HepG2 (cell line): Measurements from ENCODE around the gene CTU2. TPM values are rescaled to one million over a fixed set of nuclear protein-coding genes. Genes with fewer than 3 reads are reported as not detected.

Experiments
- CENPX ChIP-seq: sonication (generic); formaldehyde crosslinking; IDR thresholded peaks from 2 replicates; pipeline ENCODE4 v1.9.0; 2021; ENCODE audit warnings: mild to moderate bottlenecking, missing genetic modification reagents, moderate library complexity
- CHCHD3 ChIP-seq: sonication (generic); formaldehyde crosslinking; IDR thresholded peaks from 2 replicates; pipeline ENCODE4 v1.8.0; 2022; ENCODE audit warnings: mild to moderate bottlenecking, missing genetic modification reagents, moderate library complexity
- DR1 ChIP-seq: sonication (generic); formaldehyde crosslinking; IDR thresholded peaks from 2 replicates; pipeline ENCODE4 v1.8.0; 2021; ENCODE audit warnings: mild to moderate bottlenecking, missing genetic modification reagents, inconsistent platforms
- HOXA7 ChIP-seq: sonication (generic); formaldehyde crosslinking; IDR thresholded peaks from 2 replicates; pipeline ENCODE4 v1.8.1; 2022; ENCODE audit warnings: mild to moderate bottlenecking, missing genetic modification reagents, moderate library complexity
- IKZF4 ChIP-seq: sonication (generic); formaldehyde crosslinking; IDR thresholded peaks from 2 replicates; pipeline ENCODE4 v1.5.1; 2020; ENCODE audit warnings: borderline replicate concordance, mild to moderate bottlenecking, low read depth, missing genetic modification reagents; ENCODE audit errors: not compliant biosample characterization
- MXI1 ChIP-seq: IDR thresholded peaks from 3 replicates; pipeline ENCODE4 v1.6.1; 2012; ENCODE audit warnings: low read depth, low read length, inconsistent platforms, borderline replicate concordance
- NFYC ChIP-seq: IDR thresholded peaks from 2 replicates; pipeline ENCODE4 v1.6.1; 2016; ENCODE audit warnings: missing genetic modification reagents, missing compliant biosample characterization
- NR2C2 ChIP-seq: sonication (generic); formaldehyde crosslinking; IDR thresholded peaks from 2 replicates; pipeline ENCODE4 v1.4.0; 2020; ENCODE audit warnings: missing genetic modification reagents, mild to moderate bottlenecking, moderate library complexity, borderline replicate concordance
- SIX1 ChIP-seq: sonication (generic); formaldehyde crosslinking; IDR thresholded peaks from 2 replicates; pipeline ENCODE4 v1.4.0; 2020; ENCODE audit warnings: missing genetic modification reagents, borderline replicate concordance
- SMARCC2 ChIP-seq: fragments of 450-650 bp; IDR thresholded peaks from 2 replicates; pipeline ENCODE4 v1.6.1; 2017; ENCODE audit warnings: antibody characterized with exemption, mild to moderate bottlenecking
- SMYD3 ChIP-seq: sonication (generic); formaldehyde crosslinking; IDR thresholded peaks from 2 replicates; pipeline ENCODE4 v1.8.1; 2023; ENCODE audit warnings: mild to moderate bottlenecking, missing genetic modification reagents
- SPEN ChIP-seq: sonication (generic); formaldehyde crosslinking; IDR thresholded peaks from 2 replicates; pipeline ENCODE4 v1.5.1; 2020; ENCODE audit warnings: low read depth, mild to moderate bottlenecking, missing genetic modification reagents
- TGIF2 ChIP-seq: IDR thresholded peaks from 2 replicates; pipeline ENCODE4 v1.6.1; 2016; ENCODE audit warnings: control low read depth, missing compliant biosample characterization
- TOE1 ChIP-seq: sonication (generic); formaldehyde crosslinking; IDR thresholded peaks from 2 replicates; pipeline ENCODE4 v1.4.0; 2020; ENCODE audit warnings: mild to moderate bottlenecking, missing genetic modification reagents
- ZIK1 ChIP-seq: sonication (generic); formaldehyde crosslinking; IDR thresholded peaks from 2 replicates; pipeline ENCODE4 v1.5.0; 2020; ENCODE audit warnings: mild to moderate bottlenecking, low read depth, missing genetic modification reagents, borderline replicate concordance
- ZMYM3 ChIP-seq: sonication (generic); formaldehyde crosslinking; IDR thresholded peaks from 2 replicates; pipeline ENCODE4 v1.5.1; 2020; ENCODE audit warnings: mild to moderate bottlenecking, missing genetic modification reagents
- ZNF33A ChIP-seq: sonication (generic); formaldehyde crosslinking; IDR thresholded peaks from 2 replicates; pipeline ENCODE4 v1.5.1; 2020; ENCODE audit warnings: missing genetic modification reagents, mild to moderate bottlenecking, moderate library complexity, borderline replicate concordance
- ZNF432 ChIP-seq: sonication (generic); formaldehyde crosslinking; IDR thresholded peaks from 2 replicates; pipeline ENCODE4 v1.5.0; 2020; ENCODE audit warnings: missing genetic modification reagents, mild to moderate bottlenecking, borderline replicate concordance
- ZNF766 ChIP-seq: sonication (generic); formaldehyde crosslinking; IDR thresholded peaks from 2 replicates; pipeline ENCODE4 v1.5.0; 2020; ENCODE audit warnings: missing genetic modification reagents, borderline replicate concordance
- ZNF775 ChIP-seq: sonication (generic); formaldehyde crosslinking; IDR thresholded peaks from 2 replicates; pipeline ENCODE4 v1.4.0; 2020; ENCODE audit warnings: missing genetic modification reagents, mild to moderate bottlenecking, moderate library complexity, borderline replicate concordance
- polyA plus RNA-seq, 8 experiments: library from polyadenylated mRNA; depleted of rRNA in 3 of 8; stranded (reverse) in 7 of 8; unstranded in 1 of 8; fragments of >200 nt; fragmentation: Illumina TruSeq in 4 of 8; extraction: Trizol in 4 of 8; gene quantifications; 2 replicates each; pipeline versions ENCODE4 v1.2.1 to v1.2.3, GENCODE V29; 2011 to 2016; ENCODE audit warnings: low read depth in 4 of 8, missing spikeins in 1 of 8, mixed read lengths in 1 of 8; ENCODE audit not compliant: insufficient read depth in 1 of 8
- total RNA-seq, 5 experiments: library from RNA; depleted of rRNA; stranded (reverse); fragments of >200 nt; fragmentation: Illumina TruSeq; extraction: Trizol; gene quantifications; 2 replicates each; pipeline ENCODE4 v1.2.3, GENCODE V29; 2016; ENCODE audit warnings: low read depth in 1 of 5
- TF ChIP-seq, protein P1 (sequence below): sonication (generic); formaldehyde crosslinking; IDR thresholded peaks from 2 replicates; pipeline ENCODE4 v1.5.0; 2020; ENCODE audit warnings: mild to moderate bottlenecking, missing genetic modification reagents, moderate library complexity
- TF ChIP-seq, protein P2 (sequence below): IDR thresholded peaks from 2 replicates; pipeline ENCODE4 v1.6.1; 2012; ENCODE audit warnings: inconsistent platforms
- TF ChIP-seq, protein P3 (sequence below), 2 experiments: sonication (generic) in 1 of 2; formaldehyde crosslinking in 1 of 2; IDR thresholded peaks; 2 replicates each; pipeline versions ENCODE4 v1.5.1 to v1.6.1; 2011 to 2020; ENCODE audit warnings: borderline replicate concordance in 1 of 2, low read depth in 1 of 2, low read length in 1 of 2, mild to moderate bottlenecking in 1 of 2, missing genetic modification reagents in 1 of 2, moderate library complexity in 1 of 2
- TF ChIP-seq, protein P4 (sequence below): IDR thresholded peaks from 2 replicates; pipeline ENCODE4 v1.6.1; 2018; ENCODE audit warnings: missing genetic modification reagents

The CTU2 gene
- total and polyA plus RNA-seq, 2 of the 13 experiments (the other 11 are each of a cell fraction or from before 2014, with no cell fraction given), result 13.3 to 21.9 TPM

DNA sequence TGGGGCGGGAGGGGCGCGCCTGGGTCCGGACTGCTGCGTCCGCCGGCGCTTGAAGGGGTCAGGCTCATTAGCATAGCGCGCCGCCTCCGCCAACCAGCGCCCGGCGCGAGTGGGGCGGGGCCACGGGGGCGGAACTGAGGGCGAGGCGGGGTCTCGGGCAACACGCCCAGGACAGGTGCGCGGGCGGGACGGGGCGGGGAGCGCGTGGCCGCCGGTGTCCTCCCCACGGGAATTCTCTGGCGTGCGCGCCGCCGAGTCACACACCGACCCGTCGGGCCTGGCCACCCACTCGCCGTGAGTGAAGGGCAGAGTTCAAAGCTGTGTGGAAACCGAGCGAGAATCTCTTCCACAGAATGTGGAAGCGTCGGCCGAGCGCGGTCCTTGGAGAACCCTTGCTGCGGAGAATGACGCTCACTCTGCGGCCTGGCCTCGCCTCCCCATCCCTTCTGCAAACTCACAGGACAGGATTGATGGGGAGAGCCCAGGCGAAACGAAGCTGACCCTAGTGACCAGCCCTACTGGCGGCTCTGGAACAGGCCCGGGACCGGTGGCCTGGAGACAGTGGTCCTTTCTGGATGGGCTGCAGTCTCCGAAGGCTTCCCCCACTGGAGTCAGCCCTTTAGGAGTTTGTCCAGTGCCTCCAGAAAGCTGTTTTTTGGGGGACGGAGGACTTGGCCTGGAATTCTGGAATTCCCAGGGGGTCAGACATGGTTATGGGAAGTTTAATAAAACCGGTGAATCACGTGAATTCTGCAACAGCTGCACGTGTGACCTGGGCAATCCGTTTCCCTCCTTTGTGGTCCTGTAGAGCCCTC, 19.7 kb upstream of the CTU2 start, which contains the start of gene SNAI3 (continued):
- TF ChIP-seq, protein P1, sequence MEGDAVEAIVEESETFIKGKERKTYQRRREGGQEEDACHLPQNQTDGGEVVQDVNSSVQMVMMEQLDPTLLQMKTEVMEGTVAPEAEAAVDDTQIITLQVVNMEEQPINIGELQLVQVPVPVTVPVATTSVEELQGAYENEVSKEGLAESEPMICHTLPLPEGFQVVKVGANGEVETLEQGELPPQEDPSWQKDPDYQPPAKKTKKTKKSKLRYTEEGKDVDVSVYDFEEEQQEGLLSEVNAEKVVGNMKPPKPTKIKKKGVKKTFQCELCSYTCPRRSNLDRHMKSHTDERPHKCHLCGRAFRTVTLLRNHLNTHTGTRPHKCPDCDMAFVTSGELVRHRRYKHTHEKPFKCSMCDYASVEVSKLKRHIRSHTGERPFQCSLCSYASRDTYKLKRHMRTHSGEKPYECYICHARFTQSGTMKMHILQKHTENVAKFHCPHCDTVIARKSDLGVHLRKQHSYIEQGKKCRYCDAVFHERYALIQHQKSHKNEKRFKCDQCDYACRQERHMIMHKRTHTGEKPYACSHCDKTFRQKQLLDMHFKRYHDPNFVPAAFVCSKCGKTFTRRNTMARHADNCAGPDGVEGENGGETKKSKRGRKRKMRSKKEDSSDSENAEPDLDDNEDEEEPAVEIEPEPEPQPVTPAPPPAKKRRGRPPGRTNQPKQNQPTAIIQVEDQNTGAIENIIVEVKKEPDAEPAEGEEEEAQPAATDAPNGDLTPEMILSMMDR (CRISPR knock-in tag), result no peak; the same call in 1 of the 2 replicates
- TF ChIP-seq MXI1 (peak; percentile 65; the same call in 1 of the 3 replicates), ZNF775 (CRISPR knock-in tag) (no peak), ZMYM3 (CRISPR knock-in tag) (no peak), SMYD3 (CRISPR knock-in tag) (no peak), SIX1 (no peak), ZNF766 (CRISPR knock-in tag) (no peak), HOXA7 (no peak), SPEN (no peak), SMARCC2 (no peak), ZNF432 (CRISPR knock-in tag) (no peak), DR1 (no peak; the same call in 1 of the 2 replicates), IKZF4 (CRISPR knock-in tag) (peak; percentile 50), CHCHD3 (CRISPR knock-in tag) (no peak; the same call in 1 of the 2 replicates), CENPX (CRISPR knock-in tag) (no peak), NR2C2 (peak; percentile 28; the same call in 1 of the 2 replicates), ZIK1 (CRISPR knock-in tag) (no peak; the same call in 1 of the 2 replicates), ZNF33A (CRISPR knock-in tag) (no peak), TOE1 (CRISPR knock-in tag) (no peak), NFYC (CRISPR knock-in tag) (peak; percentile 70), TGIF2 (CRISPR knock-in tag) (no peak)
- TF ChIP-seq, protein P2, sequence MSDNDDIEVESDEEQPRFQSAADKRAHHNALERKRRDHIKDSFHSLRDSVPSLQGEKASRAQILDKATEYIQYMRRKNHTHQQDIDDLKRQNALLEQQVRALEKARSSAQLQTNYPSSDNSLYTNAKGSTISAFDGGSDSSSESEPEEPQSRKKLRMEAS, result peak; percentile 88
- TF ChIP-seq, protein P3, sequence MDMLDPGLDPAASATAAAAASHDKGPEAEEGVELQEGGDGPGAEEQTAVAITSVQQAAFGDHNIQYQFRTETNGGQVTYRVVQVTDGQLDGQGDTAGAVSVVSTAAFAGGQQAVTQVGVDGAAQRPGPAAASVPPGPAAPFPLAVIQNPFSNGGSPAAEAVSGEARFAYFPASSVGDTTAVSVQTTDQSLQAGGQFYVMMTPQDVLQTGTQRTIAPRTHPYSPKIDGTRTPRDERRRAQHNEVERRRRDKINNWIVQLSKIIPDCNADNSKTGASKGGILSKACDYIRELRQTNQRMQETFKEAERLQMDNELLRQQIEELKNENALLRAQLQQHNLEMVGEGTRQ (IDR thresholded peaks at IDR 0.05; ENCODE audit: low read depth, low read length), result no peak
- TF ChIP-seq, protein P3 (CRISPR knock-in tag; IDR thresholded peaks at IDR 0.05; ENCODE audit: borderline replicate concordance), result no peak
- TF ChIP-seq, protein P4, sequence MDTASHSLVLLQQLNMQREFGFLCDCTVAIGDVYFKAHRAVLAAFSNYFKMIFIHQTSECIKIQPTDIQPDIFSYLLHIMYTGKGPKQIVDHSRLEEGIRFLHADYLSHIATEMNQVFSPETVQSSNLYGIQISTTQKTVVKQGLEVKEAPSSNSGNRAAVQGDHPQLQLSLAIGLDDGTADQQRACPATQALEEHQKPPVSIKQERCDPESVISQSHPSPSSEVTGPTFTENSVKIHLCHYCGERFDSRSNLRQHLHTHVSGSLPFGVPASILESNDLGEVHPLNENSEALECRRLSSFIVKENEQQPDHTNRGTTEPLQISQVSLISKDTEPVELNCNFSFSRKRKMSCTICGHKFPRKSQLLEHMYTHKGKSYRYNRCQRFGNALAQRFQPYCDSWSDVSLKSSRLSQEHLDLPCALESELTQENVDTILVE (CRISPR knock-in tag), result no peak
